PC-3 (cell line): Measurements from ENCODE around the gene TPM4.

Experiments used
- EZH2 ChIP-seq: fragments of 300-600 bp; sonication (generic); IDR thresholded peaks from one replicate; pipeline ENCODE4 v1.6.1; 2017; ENCODE audit warnings: antibody characterized with exemption, mild to moderate bottlenecking, low read length; ENCODE audit not compliant: unreplicated experiment
- TF ChIP-seq, protein P1 (sequence below): fragments of 300-600 bp; sonication (generic); conservative IDR thresholded peaks from 2 replicates; pipeline ENCODE4 v1.5.1; 2017; ENCODE audit warnings: antibody characterized with exemption, low read depth, mild to moderate bottlenecking, low read length

DNA sequence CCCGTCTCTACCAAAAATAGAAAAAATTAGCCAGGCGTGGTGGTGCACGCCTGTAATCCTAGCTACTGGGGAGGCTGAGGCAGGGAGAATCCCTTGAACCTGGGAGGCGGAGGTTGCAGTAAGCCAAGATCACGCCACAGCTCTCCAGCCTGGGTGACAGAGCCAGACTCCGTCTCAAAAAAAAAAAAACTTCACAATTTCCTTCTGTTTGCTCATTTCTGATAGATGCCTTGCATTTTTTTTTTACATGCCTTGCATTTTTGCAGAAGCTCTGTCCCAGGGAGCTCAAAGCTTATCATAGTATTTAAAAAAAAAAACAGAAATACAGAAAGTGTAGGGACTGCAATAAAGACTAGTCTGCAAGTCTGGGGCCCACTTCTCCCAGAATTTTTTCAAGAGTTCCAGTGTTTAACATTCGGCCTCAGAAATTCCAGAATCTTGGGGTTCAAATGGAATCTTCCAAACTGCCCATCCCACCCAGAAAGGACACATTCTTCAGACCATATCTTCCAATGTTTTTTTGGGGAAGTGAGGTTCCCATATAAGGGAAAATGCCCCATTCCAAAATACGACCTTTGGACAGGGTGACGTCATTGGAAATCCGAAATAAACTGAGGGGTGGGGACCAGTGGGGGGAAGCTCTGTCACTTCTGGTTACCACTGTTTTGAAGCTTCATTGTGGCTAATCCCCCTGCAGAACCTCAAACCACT is 18.2 kb downstream of the TPM4 start:
- TF ChIP-seq, protein P1, sequence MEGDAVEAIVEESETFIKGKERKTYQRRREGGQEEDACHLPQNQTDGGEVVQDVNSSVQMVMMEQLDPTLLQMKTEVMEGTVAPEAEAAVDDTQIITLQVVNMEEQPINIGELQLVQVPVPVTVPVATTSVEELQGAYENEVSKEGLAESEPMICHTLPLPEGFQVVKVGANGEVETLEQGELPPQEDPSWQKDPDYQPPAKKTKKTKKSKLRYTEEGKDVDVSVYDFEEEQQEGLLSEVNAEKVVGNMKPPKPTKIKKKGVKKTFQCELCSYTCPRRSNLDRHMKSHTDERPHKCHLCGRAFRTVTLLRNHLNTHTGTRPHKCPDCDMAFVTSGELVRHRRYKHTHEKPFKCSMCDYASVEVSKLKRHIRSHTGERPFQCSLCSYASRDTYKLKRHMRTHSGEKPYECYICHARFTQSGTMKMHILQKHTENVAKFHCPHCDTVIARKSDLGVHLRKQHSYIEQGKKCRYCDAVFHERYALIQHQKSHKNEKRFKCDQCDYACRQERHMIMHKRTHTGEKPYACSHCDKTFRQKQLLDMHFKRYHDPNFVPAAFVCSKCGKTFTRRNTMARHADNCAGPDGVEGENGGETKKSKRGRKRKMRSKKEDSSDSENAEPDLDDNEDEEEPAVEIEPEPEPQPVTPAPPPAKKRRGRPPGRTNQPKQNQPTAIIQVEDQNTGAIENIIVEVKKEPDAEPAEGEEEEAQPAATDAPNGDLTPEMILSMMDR: no peak
- TF ChIP-seq EZH2: no peak
